ENCODE data around the gene KIAA1217. TPM values are rescaled to one million over a fixed set of nuclear protein-coding genes. Genes with fewer than 3 reads are reported as not detected.
A peak's percentile ranks its signal among the peaks of the same experiment; 100 is the strongest.

The KIAA1217 gene
- total RNA-seq, 6 experiments from 2014 or later: 10.4 to 25.5 (median 14.9) TPM

- peaks cover 0 to 12% (median 3%) of the 10 kb centered on the region in 4 donors for H3K4me1 ChIP-seq
- 97% methylated on average over 2 of the region's 2 CpGs for WGBS (ENCODE audit: insufficient coverage, low coverage, low lambda C conversion rate, missing lambda C conversion rate)
- no peak for ATAC-seq
- no peaks in the 10 kb centered on the region for H3K9me3 ChIP-seq
- no peak overlapping the region for H3K4me3 ChIP-seq
- H3K27me3 ChIP-seq: no peaks in the 10 kb centered on the region
- intact Hi-C loops (cut with DNase I): loop anchor here in 1 of 2 donors (10.0 kb wide), 1 partner anchor 121 kb away; no protein-coding TSS in a partner anchor
- TF ChIP-seq POLR2A (IDR thresholded peaks at IDR 0.05): no peak
- TF ChIP-seq CTCF (IDR thresholded peaks at IDR 0.05): no peak
- no peak overlapping the region for H3K27ac ChIP-seq
- no peak for DNase-seq
- H3K36me3 ChIP-seq: peaks cover 0 to 40% (median 5%) of the 10 kb centered on the region in 4 donors
These were observed 306.5 kb downstream of the KIAA1217 start for GRCh38 chr10:24515481-24515880.

- DNase-seq (no peak), ATAC-seq (peak; percentile 75 to 91 (median 87))
- Histone ChIP-seq H3K27ac (no peak overlapping the region), H3K27me3 (no peaks in the 10 kb centered on the region), H3K4me1 (peaks cover 0 to 12% (median 3%) of the 10 kb centered on the region in 4 donors), H3K36me3 (peaks cover 0 to 54% (median 7%) of the 10 kb centered on the region in 4 donors), H3K9me3 (no peaks in the 10 kb centered on the region), H3K4me3 (no peak overlapping the region)
- intact Hi-C loops (cut with DNase I): loop anchor here in 1 of 2 donors (10.0 kb wide), 1 partner anchor 124 kb away; no protein-coding TSS in a partner anchor
- TF ChIP-seq CTCF (IDR thresholded peaks at IDR 0.05) (no peak), POLR2A (IDR thresholded peaks at IDR 0.05) (no peak)
- 48% methylated on average over 5 of the region's 7 CpGs for WGBS (ENCODE audit: insufficient coverage, low coverage, low lambda C conversion rate, missing lambda C conversion rate)
These were observed 309.5 kb downstream of the KIAA1217 start for GRCh38 chr10:24518411-24518810.

GRCh38 chr10:24518981-24519597 is 310.2 kb downstream of the KIAA1217 start:
- ATAC-seq (peak; percentile 75 to 76 (median 76)), DNase-seq (peak in 2 of 3 donors; percentile 29 to 66)
- Histone ChIP-seq H3K27me3 (no peaks in the 10 kb centered on the region), H3K4me3 (no peak overlapping the region), H3K9me3 (no peaks in the 10 kb centered on the region), H3K36me3 (peaks cover 0 to 53% (median 7%) of the 10 kb centered on the region in 4 donors), H3K27ac (no peak overlapping the region), H3K4me1 (peaks cover 0 to 12% (median 3%) of the 10 kb centered on the region in 4 donors)
- TF ChIP-seq POLR2A (IDR thresholded peaks at IDR 0.05) (no peak), CTCF (IDR thresholded peaks at IDR 0.05) (peak; percentile 52 to 63 (median 58))
- 24% methylated on average over 15 of the region's 15 CpGs for WGBS (ENCODE audit: insufficient coverage, low coverage, low lambda C conversion rate, missing lambda C conversion rate)
- intact Hi-C loops (cut with DNase I): loop anchor here in 1 of 2 donors (10.0 kb wide), 1 partner anchor 124 kb away; no protein-coding TSS in a partner anchor

GRCh38 chr10:24519950-24520349 is 311.0 kb downstream of the KIAA1217 start:
- ATAC-seq (no peak), DNase-seq (no peak)
- Histone ChIP-seq H3K4me1 (peaks cover 0 to 12% (median 3%) of the 10 kb centered on the region in 4 donors), H3K27ac (no peak overlapping the region), H3K4me3 (no peak overlapping the region), H3K36me3 (peaks cover 0 to 60% (median 11%) of the 10 kb centered on the region in 4 donors), H3K27me3 (no peaks in the 10 kb centered on the region), H3K9me3 (no peaks in the 10 kb centered on the region)
- intact Hi-C loops (cut with DNase I): loop anchor here in 1 of 2 donors (10.0 kb wide), 1 partner anchor 125 kb away; no protein-coding TSS in a partner anchor
- 63% methylated on average over 8 of the region's 14 CpGs for WGBS (ENCODE audit: insufficient coverage, low coverage, low lambda C conversion rate, missing lambda C conversion rate)
- TF ChIP-seq CTCF (IDR thresholded peaks at IDR 0.05): no peak
- no peak for TF ChIP-seq POLR2A (IDR thresholded peaks at IDR 0.05)
